ENCODE measurements around the gene ITGAL. TPM values are rescaled to one million over a fixed set of nuclear protein-coding genes. Genes with fewer than 3 reads are reported as not detected.
A peak's percentile ranks its signal among the peaks of the same experiment; 100 is the strongest.
"Not testable (repeated sequence)": the region's sequence is repeated elsewhere in the genome, so short reads cannot be mapped to it uniquely, and the experiment has no call there.

ITGAL gene
- total RNA-seq, 2 experiments from 2014 or later = 218 to 226 TPM

DNA sequence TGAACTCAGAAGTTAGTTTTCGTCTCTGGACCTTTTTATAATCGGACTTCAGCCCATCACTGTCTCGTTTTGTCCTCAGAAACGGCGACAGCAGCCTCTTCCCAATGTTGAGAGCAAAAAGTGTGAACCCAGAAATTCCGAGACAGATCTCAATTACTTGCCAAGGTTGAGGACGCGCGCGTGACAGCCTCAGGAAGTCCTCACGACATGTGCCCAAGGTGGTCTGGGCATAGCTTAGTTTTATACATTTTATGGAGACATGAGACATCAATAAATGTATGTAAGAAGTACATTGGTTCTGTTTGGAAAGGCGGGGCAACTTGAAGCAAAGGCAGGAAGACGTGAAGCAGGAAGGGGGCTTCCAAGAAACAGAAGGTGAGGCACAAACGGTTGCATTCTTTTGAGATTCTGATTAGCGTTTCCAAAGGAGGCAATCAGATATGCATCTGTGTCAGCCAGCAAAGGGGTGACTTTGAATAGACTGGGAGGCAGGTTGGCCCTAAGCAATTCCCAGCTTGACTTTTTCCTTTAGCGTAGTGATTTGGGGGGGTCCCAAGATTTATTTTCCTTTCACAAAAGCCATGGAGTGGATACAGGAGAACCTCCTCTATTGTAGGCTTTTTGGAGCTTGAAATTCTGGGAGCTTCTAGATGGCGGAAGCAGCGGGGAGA, 62.7 kb downstream of the ITGAL start:
- no peak for DNase-seq
- ChIA-PET CTCF (interaction anchor here (0.6 to 4.3 kb wide), 39 partner anchors 8 to 162 kb away, joined by 3 to 53 read pairs (median 6); partner anchors contain the start of genes DCTPP1, ITGAL, PRR14 and ZNF48), POLR2A (interaction anchor here (0.7 to 3.4 kb wide), 26 partner anchors 8 to 540 kb away, joined by 3 to 59 read pairs (median 7); partner anchors contain the start of genes DCTPP1, ITGAL, PRR14 and TBX6)
- Mint-ChIP-seq H3K36me3 (peaks cover 39% of the 10 kb centered on the region), H3K9me3 (no peaks in the 10 kb centered on the region), H3K4me3 (peak overlapping the region; percentile 89), H3K4me1 (ENCODE audit: low read depth) (peaks cover 34% of the 10 kb centered on the region), H3K27ac (peak overlapping the region; percentile 95), H3K27me3 (no peaks in the 10 kb centered on the region)
- intact Hi-C loops (cut with micrococcal nuclease) = loop anchor here (1.0 to 5.0 kb wide), 9 partner anchors 16 to 103 kb away; partner anchors contain the start of genes DCTPP1, SEPHS2, ZNF689 and ZNF764

GRCh38 chr16:30535777-30536190, 63.2 kb downstream of the ITGAL start:
- Mint-ChIP-seq H3K27ac (peak overlapping the region; percentile 95), H3K9me3 (no peaks in the 10 kb centered on the region), H3K36me3 (peaks cover 39% of the 10 kb centered on the region), H3K27me3 (no peaks in the 10 kb centered on the region), H3K4me3 (peak overlapping the region; percentile 89), H3K4me1 (ENCODE audit: low read depth) (peaks cover 28% of the 10 kb centered on the region)
- peak; percentile 84 for DNase-seq
- POLR2A ChIA-PET = interaction anchor here (0.7 to 3.4 kb wide), 22 partner anchors 9 to 541 kb away, joined by 3 to 59 read pairs (median 10); partner anchors contain the start of genes DCTPP1, ITGAL, TBX6 and ZNF688
- CTCF ChIA-PET = interaction anchor here (0.6 to 4.3 kb wide), 38 partner anchors 9 to 161 kb away, joined by 3 to 53 read pairs (median 6); partner anchors contain the start of genes DCTPP1, ITGAL, PRR14 and ZNF48
- intact Hi-C loops (cut with micrococcal nuclease) = loop anchor here (1.0 to 5.0 kb wide), 9 partner anchors 16 to 103 kb away; partner anchors contain the start of genes DCTPP1, SEPHS2, ZNF689 and ZNF764

GRCh38 chr16:30536391-30537024, 64.0 kb downstream of the ITGAL start:
- ChIA-PET POLR2A (interaction anchor here (0.7 to 3.4 kb wide), 16 partner anchors 9 to 157 kb away, joined by 3 to 59 read pairs (median 12); partner anchors contain the start of genes DCTPP1, ITGAL, ZNF688 and ZNF764), CTCF (interaction anchor here (0.6 to 4.3 kb wide), 29 partner anchors 9 to 158 kb away, joined by 3 to 53 read pairs (median 8); partner anchors contain the start of genes DCTPP1, ITGAL, PRR14 and ZNF688)
- H3K27me3 Mint-ChIP-seq, H3K9me3 Mint-ChIP-seq, DNase-seq: not testable (repeated sequence)
- peak overlapping the region; percentile 95 for H3K27ac Mint-ChIP-seq
- peak overlapping the region; percentile 89 for H3K4me3 Mint-ChIP-seq
- H3K36me3 Mint-ChIP-seq = peaks cover 35% of the 10 kb centered on the region
- peaks cover 26% of the 10 kb centered on the region for H3K4me1 Mint-ChIP-seq (ENCODE audit: low read depth)
- intact Hi-C loops (cut with micrococcal nuclease) = loop anchor here (5.0 kb wide), 2 partner anchors 76 to 104 kb away; partner anchors contain the start of genes DCTPP1 and ZNF689

GRCh38 chr16:30539000-30539964, 66.7 kb downstream of the ITGAL start:
- H3K27me3 Mint-ChIP-seq = no peaks in the 10 kb centered on the region
- ChIA-PET POLR2A (interaction anchor here (0.7 kb wide), 1 partner anchor 61 kb away, joined by 3 read pairs; no protein-coding TSS in a partner anchor), CTCF (no interaction called here)
- H3K9me3 Mint-ChIP-seq = no peaks in the 10 kb centered on the region
- intact Hi-C loops (cut with micrococcal nuclease) = loop anchor here (5.0 kb wide), 2 partner anchors 73 to 107 kb away; partner anchors contain the start of genes DCTPP1 and ZNF689
- no peak overlapping the region for H3K4me3 Mint-ChIP-seq
- H3K27ac Mint-ChIP-seq = no peak overlapping the region
- DNase-seq = no peak
- peaks cover 28% of the 10 kb centered on the region for H3K36me3 Mint-ChIP-seq
- peaks cover 20% of the 10 kb centered on the region for H3K4me1 Mint-ChIP-seq (ENCODE audit: low read depth)

DNA sequence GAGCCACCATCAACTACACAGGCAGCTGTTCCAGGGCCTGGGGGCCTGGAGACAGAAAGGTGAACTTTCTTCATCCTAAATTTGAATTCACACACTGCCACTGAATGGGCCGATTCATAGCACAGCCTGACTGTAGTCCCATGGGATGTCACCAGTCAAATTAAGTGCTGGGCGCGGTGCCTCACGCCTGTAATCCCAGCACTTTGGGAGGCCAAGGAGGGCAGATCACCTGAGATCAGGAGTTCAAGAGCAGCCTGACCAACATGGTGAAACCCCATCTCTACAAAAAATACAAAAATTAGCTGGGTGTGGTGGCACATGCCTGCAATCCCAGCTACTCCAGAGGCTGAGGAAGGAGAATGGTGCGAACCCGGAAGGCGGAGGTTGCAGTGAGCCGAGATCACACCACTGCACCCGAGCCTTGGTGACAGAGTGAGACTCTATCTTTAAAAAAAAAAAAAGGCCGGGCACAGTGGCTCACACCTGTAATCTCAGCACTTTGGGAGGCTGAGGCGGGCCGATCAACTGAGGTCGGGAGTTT, 67.5 kb downstream of the ITGAL start:
- peaks cover 24% of the 10 kb centered on the region for H3K36me3 Mint-ChIP-seq
- not testable (repeated sequence) for DNase-seq, H3K9me3 Mint-ChIP-seq

GRCh38 chr16:30540916-30541464, 68.4 kb downstream of the ITGAL start:
- H3K27me3 Mint-ChIP-seq; DNase-seq; intact Hi-C loops (cut with micrococcal nuclease); H3K27ac Mint-ChIP-seq; H3K4me3 Mint-ChIP-seq; H3K9me3 Mint-ChIP-seq: not testable (repeated sequence)
- peaks cover 21% of the 10 kb centered on the region for H3K36me3 Mint-ChIP-seq
- POLR2A ChIA-PET = interaction anchor here (0.6 to 0.7 kb wide), 2 partner anchors 16 to 18 kb away, joined by 3 read pairs; no protein-coding TSS in a partner anchor
- H3K4me1 Mint-ChIP-seq (ENCODE audit: low read depth) = peaks cover 19% of the 10 kb centered on the region
- CTCF ChIA-PET = interaction anchor here (0.7 kb wide), 1 partner anchor 118 kb away, joined by 4 read pairs; no protein-coding TSS in a partner anchor

More for the DNA sequence above, 67.5 kb downstream of the ITGAL start:
- peaks cover 20% of the 10 kb centered on the region for H3K4me1 Mint-ChIP-seq (ENCODE audit: low read depth)
- H3K4me3 Mint-ChIP-seq, H3K27me3 Mint-ChIP-seq, CTCF ChIA-PET, H3K27ac Mint-ChIP-seq: not testable (repeated sequence)
- POLR2A ChIA-PET = interaction anchor here (0.7 kb wide), 2 partner anchors 19 to 60 kb away, joined by 3 read pairs; no protein-coding TSS in a partner anchor
- intact Hi-C loops (cut with micrococcal nuclease) = loop anchor here (5.0 kb wide), 2 partner anchors 72 to 108 kb away; partner anchors contain the start of genes DCTPP1 and ZNF689

DNA sequence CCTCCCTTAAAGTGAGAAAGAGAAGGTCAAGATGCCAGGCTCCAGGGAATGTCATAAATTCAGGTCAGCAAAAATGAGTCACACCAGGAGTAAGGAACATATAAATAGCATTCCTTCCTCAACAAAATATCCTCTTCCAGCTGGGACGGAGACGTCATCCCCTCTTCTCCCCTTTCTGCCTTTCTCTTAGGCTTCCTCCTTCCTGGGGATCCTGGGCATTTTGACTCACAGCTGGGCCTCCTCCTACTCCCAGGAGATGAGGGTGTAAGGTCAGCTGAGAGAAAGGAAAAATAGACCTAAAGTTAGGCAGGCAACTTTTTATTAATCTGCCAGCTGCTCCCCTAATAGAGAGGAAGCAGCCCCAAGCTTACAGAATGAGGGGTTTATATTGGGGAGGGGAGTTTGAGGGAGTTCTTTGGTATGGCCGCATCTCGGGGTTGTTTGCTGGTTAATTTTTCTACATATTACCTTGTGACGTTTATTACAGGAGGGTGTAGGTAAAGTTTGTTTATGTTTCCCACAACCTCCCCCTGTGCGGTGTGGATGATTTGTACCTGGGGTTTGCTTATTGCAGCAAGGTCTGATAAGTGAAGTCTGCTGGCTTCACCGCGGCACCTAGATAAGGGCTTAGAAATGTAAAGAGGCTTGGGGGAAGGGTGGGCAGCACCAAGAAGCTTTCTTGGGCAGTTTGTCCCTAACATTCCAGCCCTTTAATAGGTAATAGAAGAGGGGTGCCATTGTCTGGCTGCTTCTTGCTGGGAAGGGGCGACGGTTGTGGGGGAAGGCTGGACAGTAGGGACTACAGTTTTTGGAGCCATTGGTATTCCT, 69.2 kb downstream of the ITGAL start:
- Mint-ChIP-seq H3K9me3 (no peaks in the 10 kb centered on the region), H3K4me1 (ENCODE audit: low read depth) (peaks cover 13% of the 10 kb centered on the region), H3K27ac (no peak overlapping the region), H3K27me3 (no peaks in the 10 kb centered on the region), H3K4me3 (no peak overlapping the region), H3K36me3 (peaks cover 17% of the 10 kb centered on the region)
- CTCF ChIA-PET = interaction anchor here (0.7 to 2.4 kb wide), 2 partner anchors 57 to 117 kb away, joined by 4 to 5 read pairs; no protein-coding TSS in a partner anchor
- POLR2A ChIA-PET = interaction anchor here (0.6 kb wide), 1 partner anchor 16 kb away, joined by 3 read pairs; no protein-coding TSS in a partner anchor
- intact Hi-C loops (cut with micrococcal nuclease) = no loop called here
- no peak for DNase-seq

DNA sequence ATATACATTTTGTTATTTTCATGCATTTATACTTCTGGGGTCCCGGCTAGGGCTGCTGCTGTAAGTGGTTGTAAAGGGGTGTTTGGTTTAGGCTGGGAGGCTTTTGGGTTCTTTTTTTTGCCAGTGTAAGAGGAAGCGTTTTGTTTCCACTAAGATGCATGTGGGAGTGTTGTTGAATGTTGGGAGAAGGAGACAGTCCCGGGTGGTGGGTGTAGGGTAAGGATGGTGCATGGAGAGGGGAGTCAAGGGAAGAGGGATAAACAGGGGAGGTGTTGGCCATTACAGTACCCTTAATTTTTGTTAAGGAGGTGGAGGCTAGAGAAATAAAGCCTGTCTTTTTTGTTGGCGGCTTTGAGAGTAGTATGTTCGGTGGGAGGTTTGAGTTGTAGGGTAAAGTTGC, 70.5 kb downstream of the ITGAL start:
- DNase-seq = no peak
- Mint-ChIP-seq H3K27ac (no peak overlapping the region), H3K4me3 (no peak overlapping the region), H3K9me3 (no peaks in the 10 kb centered on the region), H3K4me1 (ENCODE audit: low read depth) (peaks cover 2% of the 10 kb centered on the region), H3K36me3 (peaks cover 6% of the 10 kb centered on the region), H3K27me3 (no peaks in the 10 kb centered on the region)
- ChIA-PET POLR2A (no interaction called here), CTCF (interaction anchor here (2.4 kb wide), 1 partner anchor 55 kb away, joined by 5 read pairs; no protein-coding TSS in a partner anchor)
- intact Hi-C loops (cut with micrococcal nuclease) = no loop called here

GRCh38 chr16:30546115-30546514, 73.6 kb downstream of the ITGAL start:
- no peak overlapping the region for H3K4me3 Mint-ChIP-seq
- peaks cover 16% of the 10 kb centered on the region for H3K4me1 Mint-ChIP-seq (ENCODE audit: low read depth)
- ChIA-PET POLR2A (interaction anchor here (1.4 kb wide), 1 partner anchor 10 kb away, joined by 7 read pairs; no protein-coding TSS in a partner anchor), CTCF (no interaction called here)
- intact Hi-C loops (cut with micrococcal nuclease) = no loop called here
- no peak overlapping the region for H3K27ac Mint-ChIP-seq
- H3K36me3 Mint-ChIP-seq = no peaks in the 10 kb centered on the region
- no peak for DNase-seq
- no peaks in the 10 kb centered on the region for H3K27me3 Mint-ChIP-seq
- H3K9me3 Mint-ChIP-seq = no peaks in the 10 kb centered on the region
